Measurements from ENCODE around the gene STARD4.

Gene STARD4

DNA sequence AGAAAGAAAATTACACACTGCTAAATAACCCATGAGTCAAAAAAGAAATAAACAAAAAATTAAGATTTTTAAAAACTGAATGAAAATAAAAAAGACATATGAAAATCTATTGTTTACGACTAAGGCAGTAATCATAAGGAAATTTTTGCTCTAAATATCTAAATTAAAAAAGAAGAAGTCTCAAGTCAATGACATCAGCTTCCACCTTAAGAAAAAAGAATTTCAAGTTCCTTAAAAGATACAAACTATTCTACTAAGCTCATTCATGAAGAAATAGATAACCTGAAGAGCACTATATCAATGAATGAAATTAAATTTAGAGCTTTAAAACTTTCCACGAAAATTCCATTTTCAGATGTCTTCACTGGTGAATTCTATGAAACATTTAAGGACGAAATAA lies 15.7 kb upstream of the STARD4 start:
- no peak for DNase-seq (ENCODE audit: low spot score)

DNA sequence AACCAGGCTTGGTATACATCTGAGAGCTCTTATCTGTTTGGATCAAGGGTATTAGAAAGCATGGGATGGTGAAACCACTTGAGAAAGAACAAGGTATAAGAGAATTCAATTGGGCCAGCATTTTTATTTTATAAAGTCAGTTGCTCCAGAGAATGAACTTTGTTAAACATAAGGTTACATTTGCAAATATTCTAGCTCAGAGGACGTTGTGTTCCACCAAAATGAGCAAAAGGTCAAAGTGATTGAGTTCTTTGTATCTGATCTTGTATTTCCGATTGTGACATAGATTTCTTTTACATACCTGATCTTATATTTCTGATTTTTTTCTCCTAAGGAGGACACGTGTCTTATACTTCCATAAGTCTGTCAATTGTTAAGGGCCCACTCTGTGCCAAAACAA lies 8.6 kb upstream of the STARD4 start:
- no peak for DNase-seq (ENCODE audit: low spot score)

DNA sequence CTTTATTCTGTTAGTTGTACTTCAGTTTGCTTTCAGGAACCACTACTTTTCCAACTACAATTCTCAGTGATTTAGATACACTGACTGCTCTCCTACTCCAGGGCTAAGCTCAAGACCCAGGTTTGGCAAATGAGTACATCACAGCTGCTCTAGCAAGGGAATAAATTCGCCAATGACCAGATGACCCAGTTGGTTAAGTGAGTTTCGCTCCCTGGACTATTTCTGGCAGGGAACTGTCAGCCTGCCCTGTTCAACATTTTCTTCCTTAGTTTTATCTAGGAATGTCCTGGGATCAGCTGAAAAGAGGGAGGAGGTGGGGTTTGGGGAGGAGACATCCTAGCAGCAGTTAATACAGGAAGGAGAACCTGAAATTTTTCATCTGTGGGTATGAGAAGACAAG lies 6.4 kb upstream of the STARD4 start:
- no peak for DNase-seq (ENCODE audit: low spot score)

DNA sequence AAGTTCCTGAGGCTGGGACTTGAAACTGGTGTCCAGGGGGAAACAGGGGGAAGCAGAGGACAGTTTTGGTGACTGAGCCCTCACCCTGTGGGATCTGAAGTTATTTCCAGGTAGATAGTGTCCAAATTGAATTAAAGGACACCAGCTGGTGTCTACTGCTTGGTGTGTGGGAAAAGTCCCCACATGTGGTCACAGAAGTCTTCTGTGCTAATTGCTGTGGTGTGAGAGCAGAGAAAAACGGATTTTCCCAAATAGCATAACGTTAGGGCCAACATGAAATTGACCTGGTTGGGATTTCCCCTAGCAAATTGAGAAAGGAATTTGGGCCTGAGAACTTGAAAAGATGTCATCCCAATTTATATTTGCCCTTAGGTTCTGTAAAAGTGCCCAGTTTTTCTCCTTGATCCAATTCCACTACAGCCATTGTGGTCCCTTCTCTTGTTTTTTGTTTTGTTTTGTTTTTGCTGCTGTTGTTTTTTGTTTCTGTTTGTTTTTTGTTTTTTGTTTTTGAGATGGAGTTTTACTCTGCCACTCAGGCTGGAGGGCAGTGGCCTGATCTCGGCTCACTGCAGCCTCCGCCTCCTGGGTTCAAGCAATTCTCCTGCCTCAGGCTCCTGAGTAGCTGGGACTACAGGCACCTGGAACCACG lies 5.6 kb upstream of the STARD4 start:
- DNase-seq (ENCODE audit: low spot score): no peak

DNA sequence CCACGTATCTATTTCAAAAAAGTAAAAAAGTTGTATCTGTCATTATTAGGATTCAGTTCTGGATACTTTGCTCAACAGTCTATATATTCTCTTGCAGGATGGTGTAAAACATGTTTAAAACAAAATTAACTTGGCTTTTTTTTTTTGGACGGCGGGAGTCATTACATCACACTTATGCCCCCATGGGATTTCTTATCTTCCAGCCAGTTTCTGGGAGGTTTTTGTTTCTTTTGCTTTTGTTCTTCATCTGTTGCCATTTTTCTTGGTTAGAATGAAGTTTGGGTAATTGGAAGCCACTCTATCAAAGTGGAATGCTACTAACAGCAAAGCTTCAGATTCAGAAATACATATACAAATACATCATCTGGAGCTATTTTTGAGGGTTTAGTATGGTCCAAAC lies 1.8 kb upstream of the STARD4 start:
- no peak for DNase-seq (ENCODE audit: low spot score)

DNA sequence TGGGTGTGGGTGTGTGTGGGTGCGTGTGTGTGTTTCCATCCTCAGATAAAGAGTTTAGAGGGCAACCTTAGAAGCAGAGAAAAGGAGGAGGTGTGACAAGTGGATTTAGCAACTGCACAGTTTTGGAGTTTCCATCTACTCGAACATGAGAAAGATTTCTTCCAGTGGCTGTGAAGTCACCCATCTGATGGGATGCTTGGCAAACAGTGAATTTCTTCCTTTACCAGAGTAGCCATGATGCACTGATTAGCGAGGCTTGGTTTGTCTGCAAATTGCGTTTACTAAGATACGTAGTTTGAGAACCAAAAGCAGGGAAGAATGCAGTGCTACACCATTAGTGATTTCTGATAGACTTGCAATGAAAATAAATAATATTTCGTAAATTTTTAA lies 791 bp upstream of the STARD4 start:
- no peak for DNase-seq (ENCODE audit: low spot score)

DNA sequence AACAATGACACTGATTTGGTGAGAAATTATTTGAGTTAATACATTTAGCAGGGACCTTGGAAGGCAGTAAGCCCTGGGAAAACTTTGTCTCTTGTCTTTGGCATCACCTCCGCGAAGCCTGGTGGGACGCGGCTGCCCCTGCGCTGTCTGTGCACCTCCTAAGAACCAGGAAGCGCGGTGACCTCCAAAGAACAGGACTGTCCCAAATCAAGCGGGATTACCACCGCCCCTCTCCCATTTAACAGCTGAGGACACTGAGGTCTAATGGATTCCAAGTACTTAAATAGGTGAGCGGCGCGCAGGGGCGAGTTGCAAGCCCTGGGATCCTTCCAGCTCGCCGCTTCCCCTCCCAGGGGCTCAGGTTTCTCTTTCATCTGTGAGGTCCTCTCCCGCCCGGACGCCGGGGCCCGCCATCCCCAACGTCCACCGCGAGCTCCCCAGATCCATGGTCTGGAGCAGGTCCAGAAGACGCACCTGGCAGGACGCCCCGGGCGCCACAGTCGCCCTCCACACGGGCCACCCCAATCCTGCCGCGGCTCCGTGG lies 432 bp downstream of the STARD4 start:
- DNase-seq (ENCODE audit: low spot score): peak; percentile 37

DNA sequence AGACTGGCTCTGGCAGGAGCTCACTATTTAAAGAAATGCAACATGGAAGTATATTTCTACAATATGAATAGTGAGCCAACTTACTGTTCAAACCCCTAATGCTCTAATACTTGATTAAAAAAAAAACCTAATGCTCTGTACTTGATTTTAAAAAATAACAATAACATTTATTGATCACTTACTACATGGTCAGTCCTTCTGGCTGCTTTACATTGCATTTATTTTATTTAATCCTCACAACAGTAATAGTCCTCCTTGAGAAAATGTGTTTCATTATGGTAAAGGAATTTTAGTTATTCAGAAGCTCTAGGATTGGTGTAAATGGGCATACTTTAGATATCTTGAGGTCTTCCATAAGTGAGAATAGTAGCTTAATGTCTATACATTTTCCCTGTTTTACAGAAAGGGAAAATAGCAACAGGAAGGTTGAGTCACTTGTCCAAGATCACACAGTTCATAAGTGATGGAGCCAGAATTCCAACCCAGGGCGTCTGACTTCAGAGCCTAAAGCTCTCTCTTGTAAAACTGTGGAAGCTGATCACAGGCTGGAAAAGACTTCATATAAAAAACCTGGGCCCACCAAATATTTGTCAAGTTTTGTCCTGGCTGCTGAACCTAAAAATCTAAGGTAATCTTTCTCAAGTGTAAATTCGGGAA lies 1.0 kb downstream of the STARD4 start:
- DNase-seq (ENCODE audit: low spot score): peak; percentile 9

DNA sequence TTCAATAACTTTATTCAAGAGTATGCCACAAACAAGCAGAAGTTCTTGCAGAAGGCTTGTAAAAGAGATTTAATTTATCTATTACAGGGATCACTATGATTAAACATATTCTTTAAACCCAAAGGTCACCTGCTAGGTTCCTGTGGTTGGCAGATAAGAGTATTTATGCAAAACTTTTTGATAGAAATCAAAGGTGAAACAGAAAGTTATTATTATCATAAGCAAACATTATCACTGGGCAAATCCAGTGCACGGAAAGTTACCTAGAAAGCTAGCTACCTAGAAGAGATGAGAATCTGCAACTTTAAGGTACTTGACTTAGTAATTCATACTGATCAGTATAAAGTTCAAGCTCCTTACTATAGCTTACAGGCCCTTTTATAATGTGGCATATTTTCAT lies 3.2 kb downstream of the STARD4 start:
- no peak for DNase-seq (ENCODE audit: low spot score)

DNA sequence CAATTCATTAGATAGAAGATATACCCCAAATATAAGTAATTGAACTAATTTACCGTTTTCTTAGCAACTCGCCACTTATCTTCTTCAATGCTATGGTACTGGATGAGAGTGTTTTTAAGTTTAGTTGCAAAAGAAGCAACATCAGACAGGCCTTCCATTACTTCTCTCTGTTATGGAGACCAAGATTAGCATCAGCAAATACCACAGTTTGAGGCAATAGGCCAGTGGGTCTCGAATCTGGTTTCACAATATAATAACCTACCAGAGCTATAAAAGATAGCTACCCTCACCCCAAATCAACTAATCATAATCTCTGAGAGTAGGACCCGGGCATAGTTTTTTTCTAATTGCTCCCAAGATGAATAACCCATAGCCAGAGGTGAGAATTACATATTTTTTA lies 5.1 kb downstream of the STARD4 start:
- DNase-seq (ENCODE audit: low spot score): no peak

DNA sequence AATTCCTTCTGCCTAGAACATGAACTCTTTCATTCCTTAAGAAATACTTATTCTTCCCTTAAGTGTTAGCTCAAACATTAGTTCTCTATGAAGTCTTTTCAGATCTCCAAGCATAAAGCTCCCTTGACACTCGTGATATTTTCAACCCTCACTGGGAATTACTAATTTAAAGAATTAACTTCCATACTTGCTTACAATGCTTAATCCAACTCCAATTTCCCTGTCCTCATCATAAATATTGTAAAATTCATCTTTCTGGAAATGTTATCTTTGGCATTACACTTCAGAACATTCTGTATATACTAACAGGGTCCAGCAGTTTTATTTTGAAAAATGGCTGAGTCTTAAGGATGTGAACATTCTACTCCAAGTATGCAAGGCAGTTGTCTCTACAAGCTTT lies 7.2 kb downstream of the STARD4 start:
- DNase-seq (ENCODE audit: low spot score): no peak

DNA sequence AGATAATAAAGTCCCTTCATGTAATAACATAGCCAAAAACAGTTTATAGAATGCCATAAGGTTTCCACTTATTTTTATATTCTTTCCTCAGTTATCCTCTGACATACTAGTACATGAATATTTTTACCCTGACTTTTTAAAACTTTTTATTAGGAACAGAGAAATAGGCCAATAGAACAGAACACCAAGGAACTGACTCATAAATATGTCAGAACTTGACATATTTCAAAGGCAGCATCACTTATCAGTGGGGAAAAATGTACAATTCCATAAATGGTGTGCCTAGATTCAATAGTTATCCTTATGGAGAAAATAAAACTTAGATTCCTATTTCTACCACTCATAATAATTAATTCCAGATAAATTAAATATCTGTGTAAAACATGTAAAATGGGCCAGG lies 9.4 kb downstream of the STARD4 start:
- DNase-seq (ENCODE audit: low spot score): no peak

DNA sequence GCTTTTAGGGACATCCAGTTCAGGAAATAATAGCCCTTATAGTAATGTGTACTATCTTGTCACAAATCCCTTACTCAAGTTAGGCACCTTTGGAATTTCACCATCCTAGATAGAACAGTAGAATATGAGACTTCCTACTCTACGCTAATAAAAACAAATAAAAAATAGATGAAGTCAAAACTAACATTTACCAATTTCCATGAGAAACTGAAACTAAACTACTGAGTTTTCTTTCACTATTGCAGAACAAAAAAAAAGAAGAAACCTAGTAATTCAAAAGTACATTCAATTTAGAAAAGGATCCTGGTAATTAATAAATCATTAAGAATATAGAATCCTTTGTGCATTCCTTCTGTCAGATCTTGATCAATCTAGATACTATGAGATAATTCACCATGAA lies 14.0 kb downstream of the STARD4 start:
- no peak for DNase-seq (ENCODE audit: low spot score)

DNA sequence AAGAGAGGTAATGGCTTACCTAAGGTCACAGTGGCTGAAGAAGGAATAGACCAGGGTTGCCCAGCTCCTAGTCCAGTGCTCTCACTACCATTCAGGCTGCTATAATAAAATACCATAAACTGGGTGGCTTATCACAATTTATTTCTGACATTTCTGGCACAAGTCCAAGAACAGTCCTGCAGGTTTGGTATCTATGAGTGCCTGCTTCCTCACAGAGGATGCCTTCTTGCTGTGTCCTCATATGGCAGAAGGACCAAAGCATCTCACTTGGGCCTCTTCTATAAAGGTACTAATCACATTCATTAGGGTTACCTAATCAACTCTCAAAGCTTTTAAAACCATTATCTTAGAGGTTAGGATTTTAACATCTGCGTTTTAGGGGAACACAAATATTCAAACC lies 17.2 kb downstream of the STARD4 start:
- DNase-seq (ENCODE audit: low spot score): no peak

DNA sequence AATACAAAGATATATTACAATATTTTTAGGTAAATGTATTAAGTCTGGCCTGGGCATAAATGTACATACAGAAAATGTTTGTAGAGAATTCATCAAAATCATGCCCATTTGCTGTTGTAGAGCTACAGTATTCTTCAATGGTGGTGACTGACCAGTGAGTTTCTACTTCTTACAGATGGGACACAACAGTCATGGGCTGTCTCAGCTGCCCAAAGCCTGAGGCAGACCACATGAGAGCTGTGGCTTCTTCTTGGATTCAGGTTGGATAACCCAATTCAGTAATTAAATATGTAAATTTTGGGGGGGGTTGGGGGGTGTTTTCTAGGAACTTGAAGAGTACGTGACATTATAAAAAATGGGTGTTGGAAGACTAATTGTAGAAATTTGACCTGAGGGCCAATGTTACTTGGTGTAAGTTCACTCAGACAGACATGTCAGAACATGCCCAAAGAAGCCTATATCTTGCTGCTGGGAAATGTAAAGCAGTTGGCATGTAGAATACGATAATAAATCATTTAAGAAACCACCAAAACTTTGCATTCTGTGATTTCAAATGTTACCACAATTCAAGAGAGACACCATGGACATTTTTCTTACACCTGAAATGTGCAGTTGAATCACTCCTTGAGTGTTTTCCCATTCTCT lies 17.9 kb downstream of the STARD4 start:
- no peak for DNase-seq (ENCODE audit: low spot score)

DNA sequence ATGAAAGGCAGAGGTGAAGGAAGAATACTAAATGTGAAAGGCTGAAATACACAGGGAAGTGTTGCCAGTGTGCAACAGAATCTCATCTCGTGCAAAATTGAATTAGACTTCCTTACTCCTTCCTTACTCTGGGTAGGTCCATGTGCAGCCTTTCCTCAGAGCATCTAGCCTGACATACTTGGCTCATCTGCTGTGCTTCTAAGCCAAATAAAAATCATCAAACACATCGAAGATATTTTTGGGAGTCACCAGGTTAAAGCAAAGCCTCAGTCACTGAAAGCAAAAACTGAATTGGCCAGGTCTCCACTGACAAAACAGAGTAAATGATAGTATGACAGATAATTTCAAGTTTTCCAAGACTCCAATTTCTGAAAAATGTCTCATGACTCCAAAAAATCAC lies 19.3 kb downstream of the STARD4 start:
- no peak for DNase-seq (ENCODE audit: low spot score)

DNA sequence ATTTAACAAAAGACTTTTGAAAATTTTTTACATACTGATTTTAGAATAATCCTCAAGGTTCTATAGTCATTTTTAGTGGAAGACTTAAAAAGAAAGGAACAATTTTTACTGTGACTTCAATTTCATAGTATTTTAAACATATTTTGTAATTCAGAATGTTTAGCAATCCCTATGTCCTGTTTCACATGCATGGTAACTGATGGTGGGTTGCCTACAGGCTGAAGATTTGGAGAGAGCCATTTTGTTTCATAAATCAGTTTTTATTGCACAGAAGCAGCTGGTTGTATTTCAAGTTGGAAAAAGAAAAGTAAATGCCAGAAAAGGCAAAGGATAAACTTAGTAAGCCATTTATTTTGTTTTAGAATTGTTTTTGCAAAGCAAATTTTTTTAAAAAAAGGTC lies 24.0 kb downstream of the STARD4 start:
- DNase-seq (ENCODE audit: low spot score): no peak

DNA sequence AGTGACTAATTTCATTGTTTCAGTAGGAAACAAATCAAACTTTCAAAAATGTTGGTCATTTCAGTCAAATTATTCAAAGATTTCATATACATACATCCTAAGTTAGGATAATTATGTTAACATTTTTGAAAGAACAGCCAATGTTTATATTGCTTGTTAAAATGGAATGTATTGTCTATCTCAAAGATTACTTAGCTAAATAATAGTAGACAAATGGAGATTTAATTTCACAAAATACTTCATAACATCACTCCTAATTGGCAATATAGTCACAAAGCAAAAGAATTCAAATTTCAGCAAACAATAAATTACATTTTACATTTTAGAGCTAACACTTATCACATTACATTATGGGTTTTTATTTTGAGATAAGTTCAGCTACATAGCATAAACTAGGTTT lies 25.4 kb downstream of the STARD4 start:
- DNase-seq (ENCODE audit: low spot score): no peak

DNA sequence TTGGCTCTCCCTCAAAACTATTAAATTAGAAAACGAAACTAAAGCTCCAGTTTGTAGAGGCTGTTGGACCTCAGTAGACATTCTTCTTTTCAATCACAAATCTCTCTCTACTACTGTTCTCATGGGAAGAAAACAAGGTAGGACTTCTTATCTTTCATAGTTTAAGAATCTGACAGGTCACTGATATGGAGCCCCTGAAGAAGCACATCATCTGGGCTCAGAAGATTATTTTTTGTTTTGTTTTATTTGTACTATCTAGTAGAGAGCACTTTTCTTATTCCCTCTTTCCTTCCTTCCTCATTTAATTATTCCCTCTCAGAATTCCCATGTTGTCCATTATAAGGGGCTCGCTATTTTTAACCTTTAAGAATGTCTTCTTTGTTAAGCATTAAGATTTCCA lies 26.3 kb downstream of the STARD4 start:
- no peak for DNase-seq (ENCODE audit: low spot score)

DNA sequence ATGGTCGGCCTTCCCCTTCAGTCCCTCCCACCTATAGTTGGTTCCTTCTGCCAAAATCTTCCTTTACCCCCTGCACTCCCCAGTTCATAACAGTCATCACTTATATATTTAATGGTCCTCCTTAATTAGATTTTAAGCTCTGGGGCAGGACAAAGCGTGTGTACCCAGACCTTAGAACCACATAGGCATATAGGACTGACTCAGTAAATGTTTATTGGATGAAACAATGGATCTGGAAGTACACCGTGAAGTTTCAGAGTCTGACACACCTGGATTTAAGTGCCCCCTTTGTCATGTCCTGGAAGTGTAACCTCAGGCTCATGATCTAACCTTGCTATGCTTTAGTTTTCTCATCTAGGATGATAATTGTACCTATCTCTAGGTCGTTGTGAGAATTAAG lies 32.0 kb downstream of the STARD4 start:
- no peak for DNase-seq (ENCODE audit: low spot score)

DNA sequence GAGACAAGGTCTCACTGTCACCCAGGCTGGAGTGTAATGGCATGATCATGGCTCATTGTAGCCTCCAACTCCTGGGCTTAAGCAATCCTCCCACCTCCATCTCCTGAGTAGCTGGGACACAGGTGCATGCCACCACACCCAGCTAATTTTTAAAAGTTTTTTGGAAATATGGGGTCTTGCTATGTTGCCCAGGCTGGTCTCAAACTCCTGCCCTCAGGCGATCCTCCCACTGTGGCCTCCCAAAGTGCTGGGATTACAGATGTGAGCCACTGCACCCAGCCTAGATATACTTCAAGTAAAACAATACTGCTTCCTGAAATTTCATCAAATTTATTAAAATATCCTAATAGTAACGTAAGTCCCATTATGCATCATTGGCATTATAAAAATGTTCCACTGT lies 33.4 kb downstream of the STARD4 start:
- DNase-seq (ENCODE audit: low spot score): no peak

DNA sequence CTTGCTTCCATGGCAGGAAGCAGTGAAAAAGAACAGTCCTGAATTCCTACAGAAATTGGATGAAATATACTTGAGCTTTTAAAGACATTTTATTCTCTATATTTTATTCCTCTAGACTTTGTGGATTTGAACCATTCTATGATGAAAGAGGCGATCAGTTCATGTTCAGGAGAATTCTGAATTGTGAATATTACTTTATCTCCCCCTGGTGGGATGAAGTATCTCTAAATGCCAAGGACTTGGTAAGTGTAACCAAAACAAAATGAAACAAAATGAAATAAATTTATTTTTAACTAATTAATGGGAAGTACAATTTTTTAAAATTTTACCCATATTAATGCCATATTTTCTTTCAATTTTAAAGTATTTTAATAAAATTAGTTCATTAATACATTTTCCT lies 34.1 kb downstream of the STARD4 start:
- DNase-seq (ENCODE audit: low spot score): no peak

DNA sequence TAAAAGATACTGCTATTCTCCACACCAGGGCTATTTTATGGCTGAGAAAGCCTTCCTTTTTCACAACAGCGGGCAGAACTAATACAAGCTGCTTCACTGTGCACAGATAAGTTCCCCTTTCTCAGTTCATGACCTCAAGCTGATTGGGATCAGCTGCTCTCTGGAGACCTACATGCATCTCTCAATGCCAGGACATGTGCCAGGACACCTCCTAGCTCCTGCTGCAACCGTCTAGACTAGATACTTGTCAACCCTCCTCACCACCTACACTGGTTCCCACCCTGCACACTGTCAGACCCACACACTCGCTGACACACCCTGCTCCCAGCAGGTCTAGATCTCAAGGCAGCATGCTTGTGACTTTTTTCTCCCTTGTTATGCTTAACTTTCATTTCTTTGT lies 39.8 kb downstream of the STARD4 start:
- peak; percentile 26 for DNase-seq (ENCODE audit: low spot score)

DNA sequence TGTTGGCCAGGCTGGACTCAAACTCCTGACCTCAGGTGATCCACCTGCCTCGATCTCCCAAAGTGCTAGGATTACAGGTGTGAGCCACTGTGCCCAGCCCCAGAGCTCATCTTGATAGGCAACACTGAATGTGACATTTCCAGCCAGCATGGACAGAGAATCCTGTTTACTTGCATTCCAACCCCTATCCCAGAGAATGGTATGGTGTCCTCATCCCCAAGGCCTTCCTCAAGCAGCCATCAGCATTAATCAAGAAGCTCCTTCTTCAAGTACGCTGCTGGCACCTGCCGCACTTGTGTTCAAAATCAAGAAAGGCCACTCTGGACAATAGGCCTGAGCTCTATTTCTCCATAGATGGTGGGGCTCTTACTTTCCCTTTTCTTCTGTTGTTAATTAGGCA lies 40.2 kb downstream of the STARD4 start:
- no peak for DNase-seq (ENCODE audit: low spot score)
